ENCODE measurements around the gene MAX. TPM values are rescaled to one million over a fixed set of nuclear protein-coding genes. Genes with fewer than 3 reads are reported as not detected.

Gene MAX
- total and polyA plus RNA-seq, 2 experiments from 2014 or later: 25.0 to 27.7 TPM

- TF ChIP-seq, protein P1, sequence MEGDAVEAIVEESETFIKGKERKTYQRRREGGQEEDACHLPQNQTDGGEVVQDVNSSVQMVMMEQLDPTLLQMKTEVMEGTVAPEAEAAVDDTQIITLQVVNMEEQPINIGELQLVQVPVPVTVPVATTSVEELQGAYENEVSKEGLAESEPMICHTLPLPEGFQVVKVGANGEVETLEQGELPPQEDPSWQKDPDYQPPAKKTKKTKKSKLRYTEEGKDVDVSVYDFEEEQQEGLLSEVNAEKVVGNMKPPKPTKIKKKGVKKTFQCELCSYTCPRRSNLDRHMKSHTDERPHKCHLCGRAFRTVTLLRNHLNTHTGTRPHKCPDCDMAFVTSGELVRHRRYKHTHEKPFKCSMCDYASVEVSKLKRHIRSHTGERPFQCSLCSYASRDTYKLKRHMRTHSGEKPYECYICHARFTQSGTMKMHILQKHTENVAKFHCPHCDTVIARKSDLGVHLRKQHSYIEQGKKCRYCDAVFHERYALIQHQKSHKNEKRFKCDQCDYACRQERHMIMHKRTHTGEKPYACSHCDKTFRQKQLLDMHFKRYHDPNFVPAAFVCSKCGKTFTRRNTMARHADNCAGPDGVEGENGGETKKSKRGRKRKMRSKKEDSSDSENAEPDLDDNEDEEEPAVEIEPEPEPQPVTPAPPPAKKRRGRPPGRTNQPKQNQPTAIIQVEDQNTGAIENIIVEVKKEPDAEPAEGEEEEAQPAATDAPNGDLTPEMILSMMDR (conservative IDR thresholded peaks at IDR 0.05; ENCODE audit: low read depth in 2 of 2): no peak
- TF ChIP-seq CREB1 (CRISPR knock-in tag; IDR thresholded peaks at IDR 0.05; ENCODE audit: low read depth) (no peak), EZH2phosphoT487 (IDR thresholded peaks at IDR 0.05; ENCODE audit: unreplicated experiment) (no peak), ZNF114 (CRISPR knock-in tag; IDR thresholded peaks at IDR 0.05) (no peak), POLR2AphosphoS5 (IDR thresholded peaks at IDR 0.05; ENCODE audit: low read depth) (no peak), ETS1 (IDR thresholded peaks at IDR 0.05) (no peak), ZNF331 (CRISPR knock-in tag; IDR thresholded peaks at IDR 0.05; ENCODE audit: low read depth) (no peak)
- TF ChIP-seq, protein P2, sequence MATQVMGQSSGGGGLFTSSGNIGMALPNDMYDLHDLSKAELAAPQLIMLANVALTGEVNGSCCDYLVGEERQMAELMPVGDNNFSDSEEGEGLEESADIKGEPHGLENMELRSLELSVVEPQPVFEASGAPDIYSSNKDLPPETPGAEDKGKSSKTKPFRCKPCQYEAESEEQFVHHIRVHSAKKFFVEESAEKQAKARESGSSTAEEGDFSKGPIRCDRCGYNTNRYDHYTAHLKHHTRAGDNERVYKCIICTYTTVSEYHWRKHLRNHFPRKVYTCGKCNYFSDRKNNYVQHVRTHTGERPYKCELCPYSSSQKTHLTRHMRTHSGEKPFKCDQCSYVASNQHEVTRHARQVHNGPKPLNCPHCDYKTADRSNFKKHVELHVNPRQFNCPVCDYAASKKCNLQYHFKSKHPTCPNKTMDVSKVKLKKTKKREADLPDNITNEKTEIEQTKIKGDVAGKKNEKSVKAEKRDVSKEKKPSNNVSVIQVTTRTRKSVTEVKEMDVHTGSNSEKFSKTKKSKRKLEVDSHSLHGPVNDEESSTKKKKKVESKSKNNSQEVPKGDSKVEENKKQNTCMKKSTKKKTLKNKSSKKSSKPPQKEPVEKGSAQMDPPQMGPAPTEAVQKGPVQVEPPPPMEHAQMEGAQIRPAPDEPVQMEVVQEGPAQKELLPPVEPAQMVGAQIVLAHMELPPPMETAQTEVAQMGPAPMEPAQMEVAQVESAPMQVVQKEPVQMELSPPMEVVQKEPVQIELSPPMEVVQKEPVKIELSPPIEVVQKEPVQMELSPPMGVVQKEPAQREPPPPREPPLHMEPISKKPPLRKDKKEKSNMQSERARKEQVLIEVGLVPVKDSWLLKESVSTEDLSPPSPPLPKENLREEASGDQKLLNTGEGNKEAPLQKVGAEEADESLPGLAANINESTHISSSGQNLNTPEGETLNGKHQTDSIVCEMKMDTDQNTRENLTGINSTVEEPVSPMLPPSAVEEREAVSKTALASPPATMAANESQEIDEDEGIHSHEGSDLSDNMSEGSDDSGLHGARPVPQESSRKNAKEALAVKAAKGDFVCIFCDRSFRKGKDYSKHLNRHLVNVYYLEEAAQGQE (IDR thresholded peaks at IDR 0.05; ENCODE audit: unreplicated experiment): no peak
Measured at GRCh38 chr14:65082930-65083329, 19.4 kb downstream of the MAX start (continued).

DNA sequence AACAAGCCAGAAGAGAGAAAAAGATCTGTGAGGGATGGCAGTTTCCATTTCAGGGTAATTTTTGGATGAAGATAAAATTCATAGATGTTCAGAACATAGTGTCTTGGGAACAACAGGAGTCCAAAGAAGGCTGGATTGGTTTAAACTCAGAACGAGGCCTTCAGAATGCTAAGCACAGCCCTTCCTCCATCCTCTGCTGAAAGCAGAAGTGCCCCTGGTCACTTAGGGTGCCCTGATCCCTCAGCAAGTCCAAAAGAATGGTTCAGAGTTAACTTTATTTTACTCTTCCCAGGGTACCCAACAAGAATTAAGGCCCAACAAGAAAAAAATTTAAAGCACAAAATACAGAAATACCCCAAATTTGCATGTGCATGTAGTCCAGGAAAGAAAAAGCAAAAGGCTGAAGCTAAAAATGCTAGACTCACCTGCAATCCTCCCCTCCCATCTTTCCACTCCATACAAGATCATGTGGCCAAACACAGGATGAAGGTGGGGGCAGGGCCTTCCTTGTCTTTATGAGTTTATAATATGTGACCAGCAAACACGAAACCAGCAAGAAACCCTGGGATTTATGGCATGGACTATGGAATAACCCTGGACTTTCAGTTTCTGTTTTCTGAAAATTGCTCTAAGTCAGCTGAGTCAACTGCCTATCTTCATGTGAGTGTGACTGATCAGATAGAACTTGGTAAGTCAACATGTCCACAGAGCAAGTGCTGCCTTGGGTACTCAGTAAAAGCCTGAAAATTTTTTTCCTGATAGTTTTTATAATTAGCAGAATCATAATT lies 21.2 kb downstream of the MAX start:
- Mint-ChIP-seq H3K4me1 (peaks cover 15% of the 10 kb centered on the region), H3K9me3 (peaks cover 11% of the 10 kb centered on the region), H3K36me3 (ENCODE audit: low read depth) (peaks cover 58% of the 10 kb centered on the region), H3K4me3 (no peak overlapping the region), H3K27ac (no peak overlapping the region), H3K27me3 (ENCODE audit: insufficient read depth, low read depth, poor library complexity) (peaks cover 3% of the 10 kb centered on the region)
- no peak overlapping the region for H3K4me2 ChIP-seq
- H3K27me3 ChIP-seq (ENCODE audit: insufficient read depth): no peaks in the 10 kb centered on the region
- no peaks in the 10 kb centered on the region for H3K9me2 ChIP-seq (ENCODE audit: insufficient read depth)
- ATAC-seq (no peak), DNase-seq (ENCODE audit: low spot score) (no peak)
- H2AFZ ChIP-seq: no peak overlapping the region
- no peak overlapping the region for H3K4me3 ChIP-seq
- H3K36me3 ChIP-seq (ENCODE audit: insufficient read depth): peaks cover 20% of the 10 kb centered on the region
- H3F3A ChIP-seq (replicated peaks; ENCODE audit: low read depth): no peaks in the 10 kb centered on the region
- peaks cover 25% of the 10 kb centered on the region for H3K79me2 ChIP-seq (replicated peaks; ENCODE audit: insufficient read depth)
- 0 out of 2 replicates have a peak, but pooled peaks cover 4% of the 10 kb centered on the region for H3K4me1 ChIP-seq (ENCODE audit: insufficient read depth)
- H3K27ac ChIP-seq (ENCODE audit: low read depth): no peak overlapping the region
- peaks cover 9% of the 10 kb centered on the region; the same call in 1 of the 2 replicates for H4K20me1 ChIP-seq (replicated peaks; ENCODE audit: insufficient read depth)
- TF ChIP-seq EZH2 (IDR thresholded peaks at IDR 0.05; ENCODE audit: low read depth, unreplicated experiment): no peak
- TF ChIP-seq ZNF331 (CRISPR knock-in tag; IDR thresholded peaks at IDR 0.05; ENCODE audit: low read depth): no peak
- TF ChIP-seq, protein P1 (conservative IDR thresholded peaks at IDR 0.05; ENCODE audit: low read depth in 2 of 2): no peak
- TF ChIP-seq NANOG (IDR thresholded peaks at IDR 0.05; ENCODE audit: borderline replicate concordance): no peak

All from GM23338 (cell line).